GM21367 (cell line): ENCODE measurements around the gene LRRTM2.
"Not testable (repeated sequence)": the region's sequence is repeated elsewhere in the genome, so short reads cannot be mapped to it uniquely, and the experiment has no call there.

ENCODE experiments used
- ATAC-seq: cut with Tn5 transposase; IDR thresholded peaks from one replicate; pipeline ENCODE4 v1.9.1; 2021; ENCODE audit not compliant: unreplicated experiment

The LRRTM2 gene

DNA sequence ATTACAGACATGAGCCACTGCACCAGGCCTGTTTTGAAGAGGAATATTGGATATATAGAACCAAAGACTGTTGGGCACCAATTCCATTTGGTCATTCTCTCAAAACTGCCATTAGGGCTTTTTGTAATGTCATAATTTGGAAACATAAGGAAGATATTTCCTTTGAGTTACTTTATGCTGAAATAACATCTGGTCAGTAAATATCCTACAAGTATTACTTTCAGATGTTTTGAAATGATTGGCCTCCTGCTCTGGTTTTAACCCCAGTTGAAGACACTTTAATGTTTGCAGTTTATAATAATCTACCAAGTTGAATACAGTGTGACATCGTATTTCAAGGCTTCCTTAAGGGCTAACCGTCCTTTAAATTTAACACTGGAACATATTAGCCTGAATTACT is 33.6 kb downstream of the LRRTM2 start:
- ATAC-seq = no peak

DNA sequence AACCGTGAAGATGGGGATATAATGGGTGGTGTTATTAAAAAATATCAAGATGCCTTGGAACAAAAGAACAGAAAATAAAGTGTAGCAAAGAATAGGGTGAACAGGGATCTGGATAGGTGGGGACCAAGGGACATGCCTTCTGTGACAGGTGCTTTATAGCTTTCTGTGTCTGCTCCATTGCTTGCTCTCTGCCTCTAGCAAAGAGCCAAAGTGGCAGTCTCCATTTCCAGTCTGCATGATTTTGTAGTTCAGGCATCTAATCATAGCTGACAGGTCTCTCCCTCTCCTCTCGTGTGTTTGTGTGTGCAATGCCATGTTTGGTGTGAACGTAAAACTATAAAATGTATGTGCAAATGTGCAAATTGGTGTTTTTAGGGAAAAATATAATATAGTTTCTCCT is 35.0 kb downstream of the LRRTM2 start:
- no peak for ATAC-seq

GRCh38 chr5:138837160-138837559 is 38.0 kb downstream of the LRRTM2 start:
- ATAC-seq = no peak

DNA sequence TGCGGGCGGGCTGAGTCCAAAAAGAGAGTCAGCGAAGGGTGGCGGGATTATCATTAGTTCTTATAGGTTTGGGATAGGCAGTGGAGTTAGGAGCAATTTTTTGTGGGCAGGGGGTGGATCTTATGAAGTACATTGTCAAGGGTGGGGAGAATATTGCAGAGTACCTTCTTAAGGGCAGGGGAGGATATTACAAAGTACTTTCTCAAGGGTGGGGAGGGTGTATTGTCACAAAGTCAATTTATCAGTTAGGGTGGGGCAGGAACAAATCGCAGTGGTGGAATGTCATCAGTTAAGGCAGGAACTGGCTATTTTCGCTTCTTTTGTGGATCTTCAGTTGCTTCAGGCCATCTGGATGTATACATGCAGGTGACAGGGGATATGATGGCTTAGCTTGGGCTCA is 40.3 kb downstream of the LRRTM2 start:
- not testable (repeated sequence) for ATAC-seq

DNA sequence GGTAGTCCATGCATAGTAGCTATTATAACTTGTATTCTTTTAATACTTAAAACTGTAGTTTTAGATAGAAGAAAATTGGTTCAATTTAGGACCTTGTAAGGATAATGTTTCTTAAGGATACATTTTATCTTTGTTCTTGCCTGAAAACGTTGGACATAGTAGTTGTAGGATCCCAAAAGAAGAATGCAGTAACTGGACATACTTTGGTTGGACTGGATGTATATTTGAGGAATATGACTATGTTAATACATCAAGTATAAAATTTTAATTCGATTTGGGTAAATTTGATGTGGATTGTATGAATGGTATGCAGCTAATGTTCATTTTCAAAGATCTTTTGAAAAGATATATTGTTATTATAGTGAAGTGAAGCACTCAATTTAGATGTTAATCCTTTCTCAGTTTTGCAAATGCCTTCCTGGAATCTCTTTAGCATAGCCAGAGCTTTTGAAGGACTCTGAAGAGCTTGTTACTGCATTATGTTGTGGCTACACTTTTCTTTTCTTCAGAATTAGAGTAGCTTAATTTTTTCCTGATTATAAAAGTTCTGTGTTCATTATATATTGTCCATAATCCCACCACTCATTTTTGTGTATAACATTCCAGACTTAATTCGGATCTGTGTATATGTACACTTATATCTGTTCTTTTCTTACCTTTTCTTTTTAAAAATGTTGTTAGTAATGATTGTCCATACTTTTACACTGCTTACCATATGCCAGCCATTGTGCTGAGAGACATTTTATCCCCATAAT is 41.2 kb downstream of the LRRTM2 start:
- no peak for ATAC-seq

GRCh38 chr5:138833080-138833479 is 42.1 kb downstream of the LRRTM2 start:
- ATAC-seq = no peak

DNA sequence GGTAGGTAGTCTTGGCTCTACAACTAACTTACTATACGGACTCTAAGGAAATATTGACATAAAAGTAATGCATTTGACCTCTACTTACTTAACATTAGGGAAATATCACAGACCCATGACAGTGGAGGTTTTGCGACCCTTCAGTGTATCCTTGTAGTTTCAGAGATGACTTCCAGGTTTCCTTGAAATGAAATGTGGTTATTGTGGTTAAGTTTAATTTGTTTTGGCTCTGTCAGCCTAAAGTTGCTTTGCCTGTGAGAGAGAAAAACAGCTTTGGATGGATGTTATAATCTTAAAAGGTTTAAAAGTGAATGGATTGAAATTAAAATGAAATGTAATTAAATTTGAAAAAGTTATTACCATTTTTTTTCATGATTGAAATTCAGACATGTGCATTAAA is 42.9 kb downstream of the LRRTM2 start:
- ATAC-seq = no peak

- no peak for ATAC-seq
These were observed 43.4 kb downstream of the LRRTM2 start for GRCh38 chr5:138831703-138832102.

DNA sequence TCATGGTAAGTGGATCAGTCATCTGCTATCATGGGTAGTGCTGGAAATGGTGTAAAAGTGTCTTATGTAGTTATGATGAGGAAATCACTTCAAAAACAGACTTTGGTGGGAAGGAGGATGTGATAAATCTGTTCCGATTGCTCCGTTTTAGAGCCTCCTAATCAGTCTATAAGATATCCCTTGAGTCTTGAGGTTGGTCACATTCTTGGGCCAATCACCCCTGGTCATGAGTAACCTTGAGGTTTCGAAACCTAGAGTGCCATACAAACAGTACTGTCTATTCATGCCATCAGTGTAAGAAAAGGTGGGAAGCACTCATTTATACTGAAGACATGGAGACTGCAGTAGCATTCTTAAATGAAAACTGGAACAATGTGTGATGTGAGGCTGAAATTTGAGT is 45.8 kb downstream of the LRRTM2 start:
- no peak for ATAC-seq

DNA sequence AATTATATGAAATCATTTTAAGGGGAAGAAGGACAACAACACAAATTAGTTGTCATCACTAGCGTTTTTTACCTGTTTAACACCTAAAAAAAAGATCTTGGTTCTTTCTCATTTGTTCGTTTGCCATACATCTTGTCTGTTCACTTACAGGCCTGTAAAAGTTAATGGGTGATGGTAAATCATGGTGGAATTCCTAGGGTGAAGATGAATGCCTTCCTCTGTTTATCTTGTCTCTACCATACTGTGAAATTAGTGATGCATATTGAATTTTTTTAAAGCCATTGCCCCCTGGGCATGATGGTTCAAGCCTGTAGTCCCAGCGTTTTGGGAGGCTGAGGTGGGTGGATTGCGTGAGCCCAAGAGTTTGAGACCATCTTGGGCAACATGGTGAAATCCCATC is 46.6 kb downstream of the LRRTM2 start:
- ATAC-seq = no peak

DNA sequence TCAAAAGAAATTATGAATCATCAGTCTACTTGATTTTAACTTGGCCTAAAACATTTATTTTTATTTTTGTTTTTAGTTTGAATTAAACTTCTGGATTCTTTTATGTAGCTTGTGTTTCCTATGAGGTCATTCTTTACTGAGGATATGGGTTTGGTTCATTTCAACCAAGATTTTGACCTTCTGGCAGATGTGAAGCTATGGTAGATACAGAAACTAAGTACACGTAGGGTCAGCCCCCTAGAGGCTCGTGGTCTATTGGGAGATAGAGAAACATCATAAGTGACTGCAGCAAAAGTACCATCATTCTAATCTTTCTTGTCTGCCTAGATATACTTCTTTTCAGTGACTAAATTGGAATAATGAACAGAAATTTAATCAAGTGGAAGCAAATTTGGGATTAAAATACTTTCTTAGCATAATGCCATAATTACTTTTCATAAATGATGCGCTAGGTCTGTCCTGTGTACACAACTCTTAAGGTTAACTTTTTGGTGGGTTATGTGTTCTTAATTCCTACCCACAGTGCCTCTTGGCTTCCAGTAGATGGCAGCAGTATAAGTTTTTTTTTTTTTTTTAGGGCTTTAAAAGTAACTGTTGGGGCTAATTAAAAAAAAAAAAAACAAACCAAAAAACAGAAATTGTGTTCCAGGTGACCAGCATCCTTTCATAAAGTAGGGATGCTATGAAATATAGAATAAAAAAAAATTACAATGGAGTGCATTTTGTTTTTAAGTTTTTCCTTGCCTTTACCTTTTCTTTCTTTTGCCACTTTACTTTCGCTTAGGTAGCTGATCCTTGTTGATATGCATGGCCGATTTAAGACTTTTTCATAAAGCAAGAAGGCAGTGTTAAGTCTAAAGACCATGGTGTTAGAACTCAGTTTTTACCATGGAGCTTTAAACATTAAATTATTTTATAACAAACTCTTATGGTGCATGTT is 49.9 kb downstream of the LRRTM2 start:
- no peak for ATAC-seq

- ATAC-seq = no peak
These were observed 50.6 kb downstream of the LRRTM2 start for GRCh38 chr5:138824516-138824915.

DNA sequence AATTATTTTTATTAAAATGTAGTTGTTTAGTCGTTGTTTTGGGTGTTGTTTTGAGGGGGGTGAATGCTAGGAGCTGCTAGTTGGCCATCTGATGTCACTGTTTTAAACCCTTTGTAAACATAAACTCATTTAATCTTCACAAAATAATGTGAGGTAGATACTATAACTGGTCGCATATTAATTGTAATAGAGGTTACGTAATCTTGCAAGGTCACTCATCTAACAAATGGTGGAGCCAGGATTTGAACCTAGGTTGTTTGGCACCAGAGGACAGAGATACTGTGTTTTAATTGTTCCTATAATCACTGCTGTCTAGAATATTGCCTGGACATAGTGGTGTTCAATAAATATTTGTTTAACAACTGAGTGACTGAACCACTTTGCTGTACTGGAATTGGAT is 54.4 kb downstream of the LRRTM2 start:
- ATAC-seq = no peak

DNA sequence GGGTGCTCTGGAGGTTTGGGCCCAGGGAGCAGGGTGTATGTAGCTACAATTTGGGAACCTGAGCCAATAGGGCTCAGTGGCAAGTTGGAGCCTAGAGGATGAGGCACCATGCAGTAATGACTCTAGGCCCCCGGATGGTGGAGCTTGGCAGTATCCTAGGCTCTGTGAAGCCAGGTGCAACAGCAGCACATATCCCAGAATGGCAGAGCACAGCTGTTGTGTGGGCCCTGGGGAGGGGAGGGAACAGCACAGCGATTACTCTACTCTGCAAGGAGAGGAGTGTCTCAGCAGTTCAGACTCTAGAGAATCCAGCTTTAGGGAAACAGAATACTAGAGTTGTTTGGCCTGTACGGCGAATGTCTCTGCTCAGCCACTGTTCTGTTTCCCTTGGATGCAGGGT is 56.1 kb downstream of the LRRTM2 start:
- no peak for ATAC-seq
